HFFc6 (cell line): Measurements from ENCODE around the gene MAP4K4. TPM values are rescaled to one million over a fixed set of nuclear protein-coding genes. Genes with fewer than 3 reads are reported as not detected.

Experiments used
- DNase-seq: peaks from one replicate; pipeline ENCODE4 v3.0.0-alpha.2; 2018
- H3K27ac Mint-ChIP-seq: 2 replicates; pipeline ENCODE4 v1.8.0; 2020; ENCODE audit warnings: mild to moderate bottlenecking, mixed read lengths
- H3K27me3 Mint-ChIP-seq: 2 replicates; pipeline ENCODE4 v1.8.0; 2021; ENCODE audit warnings: mild to moderate bottlenecking, moderate library complexity, mixed read lengths; ENCODE audit not compliant: insufficient read depth
- H3K36me3 Mint-ChIP-seq: 2 replicates; pipeline ENCODE4 v1.8.0; 2021; ENCODE audit warnings: low read depth, mixed read lengths
- H3K4me1 Mint-ChIP-seq: 2 replicates; pipeline ENCODE4 v1.8.0; 2020; ENCODE audit warnings: low read depth, mixed read lengths
- H3K4me3 Mint-ChIP-seq: 2 replicates; pipeline ENCODE4 v1.8.0; 2020; ENCODE audit warnings: mild to moderate bottlenecking, moderate library complexity, mixed read lengths
- H3K9me3 Mint-ChIP-seq: 2 replicates; pipeline ENCODE4 v1.8.0; 2020; ENCODE audit warnings: mild to moderate bottlenecking, mixed read lengths
- CTCF ChIP-seq: fragments of 200-600 bp; sonication (generic); IDR thresholded peaks from 2 replicates; pipeline ENCODE4 v1.5.0; 2021; ENCODE audit warnings: antibody characterized with exemption, mild to moderate bottlenecking
- total RNA-seq, 6 experiments: library from RNA; stranded (reverse); fragmentation: NEBNext Ultra II Directional; extraction: Animal tissue kit (Norgen Biotek cat#: 25700); gene quantifications; 2 replicates in 1 of 6; 3 replicates in 5 of 6; pipeline ENCODE4 v1.2.3, GENCODE V29; 2021

The MAP4K4 gene
- total RNA-seq, 6 experiments from 2014 or later: 103 to 124 (median 121) TPM

DNA sequence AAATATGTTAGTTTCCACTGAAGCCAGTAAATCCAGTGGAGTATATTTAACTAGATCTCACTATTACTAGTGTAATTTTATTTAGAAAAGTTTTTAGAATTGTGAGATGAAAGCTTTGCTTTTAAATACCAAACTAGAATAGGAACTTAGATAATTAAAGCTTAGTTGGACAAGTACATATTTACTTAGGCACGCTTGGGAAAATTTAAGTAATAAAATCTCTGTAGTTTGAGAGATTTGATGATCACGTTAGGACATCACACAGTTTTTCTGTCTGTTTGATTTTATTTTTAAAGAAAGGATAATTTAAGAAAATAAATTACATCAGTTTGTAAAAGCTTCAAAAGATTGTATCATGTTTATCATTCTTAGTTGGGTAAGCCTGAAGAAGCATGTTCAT lies 153.5 kb downstream of the MAP4K4 start:
- H3K27me3 Mint-ChIP-seq: peaks cover 6% of the 10 kb centered on the region
- 0 out of 2 replicates have a peak overlapping the region, but pooled peaks have one; percentile 2 for H3K27ac Mint-ChIP-seq
- no peak for DNase-seq
- no peak for TF ChIP-seq CTCF
- H3K9me3 Mint-ChIP-seq: no peaks in the 10 kb centered on the region
- H3K4me3 Mint-ChIP-seq: no peak overlapping the region
- peaks cover 39% of the 10 kb centered on the region for H3K36me3 Mint-ChIP-seq
- H3K4me1 Mint-ChIP-seq: peaks cover 50% of the 10 kb centered on the region

GRCh38 chr2:101852824-101853223 lies 155.3 kb downstream of the MAP4K4 start:
- H3K4me1 Mint-ChIP-seq: peaks cover 42% of the 10 kb centered on the region
- H3K4me3 Mint-ChIP-seq: no peak overlapping the region
- peak overlapping the region; percentile 48 for H3K27ac Mint-ChIP-seq
- TF ChIP-seq CTCF: no peak
- H3K9me3 Mint-ChIP-seq: no peaks in the 10 kb centered on the region
- peaks cover 35% of the 10 kb centered on the region for H3K36me3 Mint-ChIP-seq
- no peak for DNase-seq
- peaks cover 3% of the 10 kb centered on the region; the same call in 1 of the 2 replicates for H3K27me3 Mint-ChIP-seq

DNA sequence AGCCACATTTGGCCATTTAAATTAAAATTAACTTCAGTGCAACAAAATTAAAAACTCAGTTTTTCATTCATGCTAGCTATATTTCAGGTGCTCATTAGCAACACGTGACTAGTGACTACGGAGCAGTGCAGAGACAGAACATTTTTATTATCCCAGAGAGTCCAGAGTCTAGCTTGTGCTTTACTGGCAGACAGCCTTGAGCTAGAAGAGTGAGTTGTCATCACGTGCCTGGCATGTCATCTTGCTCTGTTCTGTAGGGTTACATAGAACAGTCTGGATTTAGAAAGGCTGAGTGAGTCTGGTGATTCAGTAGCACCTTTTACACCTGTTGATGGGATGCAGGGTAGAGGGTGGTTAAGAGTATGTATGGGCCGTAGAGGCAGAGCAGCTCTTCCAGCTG lies 157.4 kb downstream of the MAP4K4 start:
- Mint-ChIP-seq H3K4me1 (peaks cover 33% of the 10 kb centered on the region), H3K27ac (no peak overlapping the region), H3K36me3 (peaks cover 31% of the 10 kb centered on the region), H3K4me3 (no peak overlapping the region), H3K9me3 (no peaks in the 10 kb centered on the region), H3K27me3 (peaks cover 3% of the 10 kb centered on the region; the same call in 1 of the 2 replicates)
- TF ChIP-seq CTCF: no peak
- no peak for DNase-seq

GRCh38 chr2:101855776-101856175 lies 158.3 kb downstream of the MAP4K4 start:
- H3K36me3 Mint-ChIP-seq: peaks cover 38% of the 10 kb centered on the region
- H3K27ac Mint-ChIP-seq: no peak overlapping the region
- TF ChIP-seq CTCF: no peak
- no peak overlapping the region for H3K4me3 Mint-ChIP-seq
- DNase-seq: no peak
- H3K27me3 Mint-ChIP-seq: peaks cover 3% of the 10 kb centered on the region; the same call in 1 of the 2 replicates
- H3K4me1 Mint-ChIP-seq: peaks cover 24% of the 10 kb centered on the region
- H3K9me3 Mint-ChIP-seq: no peaks in the 10 kb centered on the region

GRCh38 chr2:101858246-101858645 lies 160.7 kb downstream of the MAP4K4 start:
- no peak overlapping the region for H3K4me3 Mint-ChIP-seq
- H3K36me3 Mint-ChIP-seq: peaks cover 34% of the 10 kb centered on the region
- no peak for TF ChIP-seq CTCF
- peaks cover 18% of the 10 kb centered on the region for H3K4me1 Mint-ChIP-seq
- H3K27ac Mint-ChIP-seq: peak overlapping the region; percentile 45
- no peaks in the 10 kb centered on the region for H3K9me3 Mint-ChIP-seq
- no peak for DNase-seq
- peaks cover 2% of the 10 kb centered on the region for H3K27me3 Mint-ChIP-seq

GRCh38 chr2:101858910-101859309 lies 161.4 kb downstream of the MAP4K4 start:
- Mint-ChIP-seq H3K36me3 (peaks cover 27% of the 10 kb centered on the region), H3K27ac (peak overlapping the region; percentile 45), H3K4me1 (peaks cover 18% of the 10 kb centered on the region), H3K9me3 (no peaks in the 10 kb centered on the region), H3K4me3 (no peak overlapping the region), H3K27me3 (peaks cover 2% of the 10 kb centered on the region)
- DNase-seq: no peak
- TF ChIP-seq CTCF: no peak
